Measurements from ENCODE around the gene EVI2A. TPM values are rescaled to one million over a fixed set of nuclear protein-coding genes. Genes with fewer than 3 reads are reported as not detected.

The EVI2A gene
- total and polyA plus RNA-seq, 4 experiments from 2014 or later = 70.1 to 139 (median 105) TPM

DNA sequence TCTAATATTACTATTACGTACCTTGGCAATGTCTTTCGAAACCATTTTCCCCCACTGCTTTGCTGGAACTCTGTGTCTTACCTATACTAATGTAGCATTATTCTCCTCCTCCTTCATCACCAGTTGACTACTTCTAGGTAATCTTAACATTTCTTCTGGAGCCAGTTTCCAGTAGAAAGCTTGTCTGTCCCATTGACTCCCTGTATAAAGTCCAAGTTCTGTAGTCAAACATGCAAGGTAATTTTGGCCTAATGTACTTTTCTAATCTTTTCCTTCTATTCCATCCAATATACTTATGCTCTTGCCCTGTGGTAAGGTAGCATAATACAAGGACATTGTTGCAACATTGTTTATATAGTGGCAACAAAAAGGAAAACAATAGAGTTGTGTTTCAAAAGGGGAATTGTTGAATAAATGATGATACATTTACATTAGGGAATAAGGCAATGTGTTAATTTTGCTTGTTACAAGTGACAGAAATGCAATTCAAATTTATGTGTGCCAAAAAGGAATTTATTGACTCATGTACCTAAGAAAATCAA is 52.3 kb downstream of the EVI2A start:
- Histone ChIP-seq H3K9me3 (ENCODE audit: control insufficient read depth in 1 of 2, low read length in 2 of 2) (no peaks in the 10 kb centered on the region), H3K27me3 (ENCODE audit: insufficient read depth, low read length) (no peaks in the 10 kb centered on the region), H3K4me3 (ENCODE audit: low read length in 2 of 2) (no peak overlapping the region), H3K4me1 (ENCODE audit: insufficient read depth, low read length) (no peaks in the 10 kb centered on the region), H3K36me3 (ENCODE audit: insufficient read depth, low read length) (peaks cover 3% of the 10 kb centered on the region), H3K27ac (ENCODE audit: low read depth, low read length) (no peak overlapping the region)
- H3K27me3 Mint-ChIP-seq = no peaks in the 10 kb centered on the region
- POLR2A ChIA-PET (ENCODE audit: partially characterized antibody) = no interaction called here
- H3K9me3 Mint-ChIP-seq = peaks cover 0 to 2% (median 0%) of the 10 kb centered on the region in 8 donors
- H3K4me3 Mint-ChIP-seq = no peak overlapping the region
- H3K36me3 Mint-ChIP-seq = peaks cover 8 to 14% of the 10 kb centered on the region in 2 donors
- peaks cover 0 to 3% (median under 1%) of the 10 kb centered on the region in 4 donors for H3K4me1 Mint-ChIP-seq
- CTCF ChIA-PET (ENCODE audit: partially characterized antibody) = interaction anchor here (1.0 kb wide), 1 partner anchor 17 kb away, joined by 3 read pairs; no protein-coding TSS in a partner anchor
- DNase-seq = no peak
- peak overlapping the region in 1 of 7 donors; percentile 10 for H3K27ac Mint-ChIP-seq
- intact Hi-C loops (cut with micrococcal nuclease) = no loop called here

Other genes with a start within 250 kb of the EVI2A start
- gene NF1, start 226.6 kb downstream of the EVI2A start, total RNA-seq = 10 to 100 TPM; 49.8 to 52.4 TPM
- gene NF1, start 226.6 kb downstream of the EVI2A start, polyA plus RNA-seq = 1 to 10 TPM; 5.5 to 5.9 TPM
- gene OMG, start 24.4 kb downstream of the EVI2A start, total RNA-seq = under 1 TPM; 0.69 to 0.84 TPM
- under 1 TPM in 1 of 2 donors, not detected in 1; 0.61 TPM for gene OMG, start 24.4 kb downstream of the EVI2A start, polyA plus RNA-seq
- gene EVI2B, start 7.6 kb downstream of the EVI2A start, total RNA-seq = 100 to 1,000 TPM; 174 to 176 TPM
- 100 to 1,000 TPM in 1 of 2 donors, 10 to 100 TPM in 1; 99.2 to 103 TPM for gene EVI2B, start 7.6 kb downstream of the EVI2A start, polyA plus RNA-seq
- 10 to 100 TPM; 44.1 to 47.4 TPM for gene RAB11FIP4, start 70.1 kb upstream of the EVI2A start, total RNA-seq
- gene RAB11FIP4, start 70.1 kb upstream of the EVI2A start, polyA plus RNA-seq = 10 to 100 TPM in 1 of 2 donors, 1 to 10 TPM in 1; 8.3 to 15.9 TPM